HepG2 (cell line): ENCODE data around the gene LRFN2. TPM values are rescaled to one million over a fixed set of nuclear protein-coding genes. Genes with fewer than 3 reads are reported as not detected.

Experiments
- ATAC-seq: fragments of 200-7000 bp; cut with Tn5 transposase; 3 replicates; pipeline ENCODE4 v1.9.1; 2020; ENCODE audit warnings: mild to moderate bottlenecking, moderate library complexity
- BruUV-seq: library from RNA; stranded (reverse); fragments of 400-500 nt; replicated peaks from 2 replicates; lab custom pipeline; 2021; lab: Mats Ljungman, UMichigan
- CTCF ChIA-PET: fragments of 300-600 bp; formaldehyde crosslinking; extraction: SDS; loops from one replicate; lab custom pipeline; 2021; ENCODE audit warnings: low total read pairs, inconsistent platforms, low intra/inter-chr PET ratio; lab: Yijun Ruan, JAX
- POLR2A ChIA-PET: fragments of 350-600 bp; sonication (Branson Sonifier 250); formaldehyde crosslinking; loops from one replicate; lab custom pipeline; 2020; ENCODE audit warnings: antibody characterized with exemption, inconsistent platforms; lab: Yijun Ruan, JAX
- DNase-seq: peaks from one replicate; pipeline ENCODE4 v3.0.0-alpha.2; 2015; ENCODE audit warnings: low spot score
- FAIRE-seq: peaks from 3 replicates; lab custom pipeline; 2011; peaks lifted over from hg19 to GRCh38; lab: Jason Lieb, UNC
- H2AFZ ChIP-seq: one replicate; pipeline ENCODE4 v1.6.1; 2011; ENCODE audit warnings: low read length, inconsistent platforms
- H3K27ac ChIP-seq: fragments of 300-600 bp; 3 replicates; pipeline ENCODE4 v1.8.0; 2011; ENCODE audit warnings: mixed run types, mild to moderate bottlenecking, mixed read lengths, low read length, inconsistent platforms; ENCODE audit not compliant: insufficient read depth; ENCODE audit errors: extremely low read length
- H3K27me3 ChIP-seq, 2 experiments: fragments of 200-600 bp in 1 of 2; 2 replicates in 1 of 2; 3 replicates in 1 of 2; pipeline versions ENCODE4 v1.6.0 to v1.8.0; 2011; ENCODE audit warnings: low read length in 2 of 2, mild to moderate bottlenecking in 2 of 2, moderate library complexity in 2 of 2, inconsistent platforms in 1 of 2; ENCODE audit not compliant: insufficient read depth in 2 of 2, control insufficient read depth in 1 of 2
- H3K36me3 ChIP-seq, 2 experiments: fragments of 200-600 bp in 1 of 2; replicated peaks in 1 of 2; 2 replicates in 1 of 2; 3 replicates in 1 of 2; pipeline versions ENCODE4 v1.5.1 to v1.8.0; 2011; ENCODE audit warnings: low read length in 2 of 2, inconsistent platforms in 1 of 2; ENCODE audit not compliant: insufficient read depth in 2 of 2, control insufficient read depth in 1 of 2
- H3K4me1 ChIP-seq: 2 replicates; pipeline ENCODE4 v1.5.1; 2012; ENCODE audit warnings: low read length, inconsistent platforms; ENCODE audit not compliant: insufficient read depth
- H3K4me2 ChIP-seq: 2 replicates; pipeline ENCODE4 v1.6.0; 2011; ENCODE audit warnings: low read depth, low read length, inconsistent platforms
- H3K4me3 ChIP-seq, 3 experiments: fragments of 200-600 bp in 1 of 3; sonication (generic), shearing (Covaris generic) in 1 of 3; replicated peaks in 1 of 3; 2 replicates each; pipeline ENCODE4 v1.5.1; 2011 to 2016; ENCODE audit warnings: low read length in 3 of 3, inconsistent platforms in 2 of 3, low read depth in 2 of 3, mild to moderate bottlenecking in 2 of 3, control low read depth in 1 of 3, mixed read lengths in 1 of 3; ENCODE audit not compliant: insufficient read depth in 1 of 3
- H3K79me2 ChIP-seq: one replicate; pipeline ENCODE4 v1.6.1; 2011; ENCODE audit warnings: low read length, inconsistent platforms; ENCODE audit not compliant: insufficient read depth
- H3K9ac ChIP-seq: 2 replicates; pipeline ENCODE4 v1.6.0; 2011; ENCODE audit warnings: mild to moderate bottlenecking, low read depth, low read length, inconsistent platforms; ENCODE audit not compliant: insufficient read depth
- H3K9me3 ChIP-seq: 2 replicates; pipeline ENCODE4 v1.5.1; 2012; ENCODE audit warnings: mild to moderate bottlenecking, low read length
- H4K20me1 ChIP-seq: 2 replicates; pipeline ENCODE4 v1.6.0; 2011; ENCODE audit warnings: inconsistent platforms, mild to moderate bottlenecking, low read length, moderate library complexity; ENCODE audit not compliant: insufficient read depth
- AKAP8 ChIP-seq: sonication (generic); formaldehyde crosslinking; IDR thresholded peaks from 2 replicates; pipeline ENCODE4 v1.5.1; 2020; ENCODE audit warnings: mild to moderate bottlenecking, missing genetic modification reagents
- ARNT ChIP-seq: fragments of 450-650 bp; IDR thresholded peaks from 2 replicates; pipeline ENCODE4 v1.6.1; 2017
- ATF5 ChIP-seq: sonication (generic); formaldehyde crosslinking; IDR thresholded peaks from 2 replicates; pipeline ENCODE4 v1.4.0; 2020; ENCODE audit warnings: mild to moderate bottlenecking, low read depth, missing genetic modification reagents
- CBFB ChIP-seq: sonication (generic); formaldehyde crosslinking; IDR thresholded peaks from 2 replicates; pipeline ENCODE4 v1.4.0; 2020; ENCODE audit warnings: missing genetic modification reagents
- CREBL2 ChIP-seq: sonication (generic); formaldehyde crosslinking; IDR thresholded peaks from 2 replicates; pipeline ENCODE4 v1.8.1; 2023; ENCODE audit warnings: missing genetic modification reagents, mild to moderate bottlenecking, borderline replicate concordance
- SOX5 ChIP-seq: IDR thresholded peaks from 2 replicates; pipeline ENCODE4 v1.6.1; 2016; ENCODE audit warnings: borderline replicate concordance
- TRIM24 ChIP-seq: sonication (generic); formaldehyde crosslinking; IDR thresholded peaks from 2 replicates; pipeline ENCODE4 v1.8.0; 2022; ENCODE audit warnings: mild to moderate bottlenecking, missing genetic modification reagents
- ZMAT3 ChIP-seq: sonication (generic); formaldehyde crosslinking; conservative IDR thresholded peaks from 2 replicates; pipeline ENCODE4 v1.7.0; 2021; ENCODE audit warnings: missing genetic modification reagents
- ZNF235 ChIP-seq: sonication (generic); formaldehyde crosslinking; IDR thresholded peaks from 2 replicates; pipeline ENCODE4 v1.8.1; 2023; ENCODE audit warnings: mild to moderate bottlenecking, missing genetic modification reagents, borderline replicate concordance
- ZNF263 ChIP-seq: sonication (generic); formaldehyde crosslinking; IDR thresholded peaks from 2 replicates; pipeline ENCODE4 v1.4.0; 2020; ENCODE audit warnings: missing genetic modification reagents
- ZNF557 ChIP-seq: sonication (generic); formaldehyde crosslinking; IDR thresholded peaks from 2 replicates; pipeline ENCODE4 v1.4.0; 2020; ENCODE audit warnings: missing genetic modification reagents
- ZZZ3 ChIP-seq: sonication (generic); formaldehyde crosslinking; IDR thresholded peaks from 2 replicates; pipeline ENCODE4 v1.4.0; 2020; ENCODE audit warnings: missing genetic modification reagents, mild to moderate bottlenecking, borderline replicate concordance
- WGBS: methylation state at CpG from one replicate; pipeline ENCODE4 v1.1.6; 2017; ENCODE audit warnings: low lambda C conversion rate; 5-methylcytosine and 5-hydroxymethylcytosine counted together
- in situ Hi-C: cut with HindIII; loops from 2 replicates; pipeline ENCODE4 v1.10.0; 2017; ENCODE audit warnings: low pct_unique_long_range_greater_than_20kb; ENCODE audit not compliant: extremely low pct_ligation_motif_present
- intact Hi-C: fragments of 100-400 bp; cut with micrococcal nuclease; formaldehyde crosslinking; loops from one replicate; pipeline ENCODE4 v1.10.0; 2022; ENCODE audit not compliant: unreplicated experiment
- polyA plus RNA-seq, 8 experiments: library from polyadenylated mRNA; depleted of rRNA in 3 of 8; stranded (reverse) in 7 of 8; unstranded in 1 of 8; fragments of >200 nt; fragmentation: Illumina TruSeq in 4 of 8; extraction: Trizol in 4 of 8; gene quantifications; 2 replicates each; pipeline versions ENCODE4 v1.2.1 to v1.2.3, GENCODE V29; 2011 to 2016; ENCODE audit warnings: low read depth in 4 of 8, missing spikeins in 1 of 8, mixed read lengths in 1 of 8; ENCODE audit not compliant: insufficient read depth in 1 of 8
- total RNA-seq, 5 experiments: library from RNA; depleted of rRNA; stranded (reverse); fragments of >200 nt; fragmentation: Illumina TruSeq; extraction: Trizol; gene quantifications; 2 replicates each; pipeline ENCODE4 v1.2.3, GENCODE V29; 2016; ENCODE audit warnings: low read depth in 1 of 5
- TF ChIP-seq, protein P1 (sequence below): sonication (generic); formaldehyde crosslinking; IDR thresholded peaks from 2 replicates; pipeline ENCODE4 v1.4.0; 2020; ENCODE audit warnings: missing genetic modification reagents
- TF ChIP-seq, protein P2 (sequence below): sonication (generic); formaldehyde crosslinking; IDR thresholded peaks from 2 replicates; pipeline ENCODE4 v1.4.0; 2020; ENCODE audit warnings: mild to moderate bottlenecking, missing genetic modification reagents

The LRFN2 gene
- total and polyA plus RNA-seq, 2 of the 13 experiments (the other 11 are each of a cell fraction or from before 2014, with no cell fraction given), result not detected

DNA sequence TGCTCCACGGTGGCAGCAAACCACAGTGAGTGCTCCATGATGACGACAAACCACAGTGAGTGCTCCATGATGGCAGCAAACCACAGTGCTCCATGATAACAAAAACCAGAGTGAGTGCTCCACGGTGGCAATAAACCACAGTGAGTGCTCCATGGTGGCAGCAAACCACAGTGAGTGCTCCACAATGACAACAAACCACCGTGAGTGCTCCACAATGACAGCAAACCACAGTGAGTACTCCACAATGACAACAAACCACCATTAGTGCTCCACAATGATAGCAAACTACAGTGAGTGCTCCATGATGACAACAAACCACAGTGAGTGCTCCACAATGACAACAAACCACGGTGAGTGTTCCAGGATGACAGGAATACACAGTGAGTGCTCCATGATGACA lies 36.0 kb upstream of the LRFN2 start:
- no peaks in the 10 kb centered on the region for H3K79me2 ChIP-seq
- 5% methylated on average over 3 of the region's 5 CpGs for WGBS

GRCh38 chr6:40620574-40621240 lies 33.5 kb upstream of the LRFN2 start:
- Histone ChIP-seq H3K36me3 (no peaks in the 10 kb centered on the region), H3K27ac (no peak overlapping the region), H3K9ac (no peak overlapping the region), H3K4me1 (no peaks in the 10 kb centered on the region), H3K9me3 (no peaks in the 10 kb centered on the region), H3K4me3 (no peak overlapping the region), H3K79me2 (no peaks in the 10 kb centered on the region), H3K27me3 (no peaks in the 10 kb centered on the region), H4K20me1 (no peaks in the 10 kb centered on the region), H3K4me2 (no peak overlapping the region), H2AFZ (no peak overlapping the region)
- POLR2A ChIA-PET, result no interaction called here
- CTCF ChIA-PET, result no interaction called here
- WGBS, result 7% methylated on average over 9 of the region's 9 CpGs
- in situ Hi-C loops, result no loop called here
- no TSS peak for BruUV-seq
- intact Hi-C loops, result no loop called here
- ATAC-seq (no peak), FAIRE-seq (no peak), DNase-seq (no peak)
- TF ChIP-seq, protein P1, sequence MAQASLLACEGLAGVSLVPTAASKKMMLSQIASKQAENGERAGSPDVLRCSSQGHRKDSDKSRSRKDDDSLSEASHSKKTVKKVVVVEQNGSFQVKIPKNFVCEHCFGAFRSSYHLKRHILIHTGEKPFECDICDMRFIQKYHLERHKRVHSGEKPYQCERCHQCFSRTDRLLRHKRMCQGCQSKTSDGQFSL (CRISPR knock-in tag), result no peak
- no peak for TF ChIP-seq ZZZ3 (CRISPR knock-in tag)
- TF ChIP-seq AKAP8, result no peak
- TF ChIP-seq, protein P2, sequence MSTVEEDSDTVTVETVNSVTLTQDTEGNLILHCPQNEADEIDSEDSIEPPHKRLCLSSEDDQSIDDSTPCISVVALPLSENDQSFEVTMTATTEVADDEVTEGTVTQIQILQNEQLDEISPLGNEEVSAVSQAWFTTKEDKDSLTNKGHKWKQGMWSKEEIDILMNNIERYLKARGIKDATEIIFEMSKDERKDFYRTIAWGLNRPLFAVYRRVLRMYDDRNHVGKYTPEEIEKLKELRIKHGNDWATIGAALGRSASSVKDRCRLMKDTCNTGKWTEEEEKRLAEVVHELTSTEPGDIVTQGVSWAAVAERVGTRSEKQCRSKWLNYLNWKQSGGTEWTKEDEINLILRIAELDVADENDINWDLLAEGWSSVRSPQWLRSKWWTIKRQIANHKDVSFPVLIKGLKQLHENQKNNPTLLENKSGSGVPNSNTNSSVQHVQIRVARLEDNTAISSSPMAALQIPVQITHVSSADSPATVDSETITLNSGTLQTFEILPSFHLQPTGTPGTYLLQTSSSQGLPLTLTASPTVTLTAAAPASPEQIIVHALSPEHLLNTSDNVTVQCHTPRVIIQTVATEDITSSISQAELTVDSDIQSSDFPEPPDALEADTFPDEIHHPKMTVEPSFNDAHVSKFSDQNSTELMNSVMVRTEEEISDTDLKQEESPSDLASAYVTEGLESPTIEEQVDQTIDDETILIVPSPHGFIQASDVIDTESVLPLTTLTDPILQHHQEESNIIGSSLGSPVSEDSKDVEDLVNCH (CRISPR knock-in tag), result no peak
- TF ChIP-seq CBFB, result no peak
- TF ChIP-seq CREBL2 (CRISPR knock-in tag), result no peak
- no peak for TF ChIP-seq ZMAT3 (CRISPR knock-in tag)
- no peak for TF ChIP-seq SOX5 (CRISPR knock-in tag)

More for the DNA sequence above, 36.0 kb upstream of the LRFN2 start:
- Histone ChIP-seq H3K9me3 (no peaks in the 10 kb centered on the region), H3K4me3 (no peak overlapping the region), H3K4me1 (no peaks in the 10 kb centered on the region), H3K4me2 (no peak overlapping the region), H2AFZ (no peak overlapping the region), H3K27me3 (0 out of 5 replicates have a peak, but pooled peaks cover 0 to under 1% of the 10 kb centered on the region in 2 experiments), H4K20me1 (no peaks in the 10 kb centered on the region), H3K36me3 (no peaks in the 10 kb centered on the region), H3K9ac (no peak overlapping the region), H3K27ac (no peak overlapping the region)
- no TSS peak for BruUV-seq
- POLR2A ChIA-PET, result no interaction called here
- ATAC-seq, result no peak
- CTCF ChIA-PET, result no interaction called here
- no peak for FAIRE-seq
- TF ChIP-seq TRIM24 (CRISPR knock-in tag) (no peak), ZNF557 (CRISPR knock-in tag) (no peak), ARNT (no peak), ATF5 (CRISPR knock-in tag) (no peak), ZNF235 (CRISPR knock-in tag) (no peak), ZNF263 (CRISPR knock-in tag) (peak; percentile 66; the same call in 1 of the 2 replicates)
- in situ Hi-C loops, result no loop called here
- no peak for DNase-seq
- intact Hi-C loops, result no loop called here
